Inflammatory macrophage (primary cell): Measurements from ENCODE around the gene SCN4B.

Experiments
- DNase-seq, 2 donors: peaks; one replicate each; pipeline ENCODE4 v3.0.0-alpha.2; 2020 to 2022

The SCN4B gene

GRCh38 chr11:118098996-118099837 is 53.4 kb downstream of the SCN4B start:
- DNase-seq, result no peak

DNA sequence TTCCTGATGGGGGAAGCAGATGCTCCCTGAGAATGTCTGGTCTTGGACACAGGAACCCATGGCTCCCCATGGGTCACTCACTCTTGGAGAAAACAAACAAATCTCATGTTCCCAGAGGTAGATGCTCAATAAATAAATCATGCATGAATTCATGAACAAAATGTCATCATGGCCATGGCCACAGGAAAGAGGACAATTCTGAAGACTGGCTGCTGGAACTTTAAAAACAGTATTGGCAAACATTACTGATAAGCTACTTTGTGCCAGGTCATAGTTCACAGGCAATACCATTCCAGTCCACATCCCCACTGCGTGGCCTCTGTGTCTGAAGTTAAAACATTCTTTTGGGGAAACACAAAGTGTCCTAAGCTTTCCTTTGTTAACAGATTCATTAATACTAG is 56.7 kb downstream of the SCN4B start:
- DNase-seq, result no peak

GRCh38 chr11:118095493-118095892 is 57.1 kb downstream of the SCN4B start:
- peak in 1 of 2 donors; percentile 40 for DNase-seq

DNA sequence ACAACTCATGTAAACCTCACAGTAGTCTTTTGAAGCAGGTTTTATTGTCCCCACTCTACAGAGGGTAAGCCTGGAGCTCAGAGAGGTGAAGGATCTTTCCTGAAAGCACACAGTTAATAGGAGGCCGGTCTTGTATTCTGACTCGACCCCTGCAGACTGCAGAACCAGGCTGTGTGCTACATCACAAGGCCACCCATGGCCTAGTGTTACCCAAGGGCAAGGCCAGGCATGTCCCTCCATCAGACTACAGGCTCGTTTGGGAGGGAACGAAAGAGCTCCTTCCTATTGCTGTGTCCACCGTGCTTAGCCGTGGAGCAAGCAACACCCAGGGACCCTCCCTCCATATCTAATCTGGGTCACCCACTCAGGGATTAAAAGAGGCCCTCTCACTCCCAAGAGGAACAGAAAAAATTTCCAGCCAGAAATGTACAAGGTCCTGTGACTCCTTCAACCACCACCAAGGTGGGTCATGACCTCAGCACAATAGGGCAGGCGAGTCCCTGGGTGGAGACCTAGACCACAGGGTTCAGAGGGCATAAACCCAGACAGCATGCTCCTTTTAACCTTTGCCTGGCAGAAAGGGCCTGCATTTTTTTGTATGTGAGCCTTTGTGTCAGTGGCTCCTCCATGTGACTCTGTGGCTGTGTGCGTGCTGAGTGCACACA is 59.6 kb downstream of the SCN4B start:
- DNase-seq, result no peak

DNA sequence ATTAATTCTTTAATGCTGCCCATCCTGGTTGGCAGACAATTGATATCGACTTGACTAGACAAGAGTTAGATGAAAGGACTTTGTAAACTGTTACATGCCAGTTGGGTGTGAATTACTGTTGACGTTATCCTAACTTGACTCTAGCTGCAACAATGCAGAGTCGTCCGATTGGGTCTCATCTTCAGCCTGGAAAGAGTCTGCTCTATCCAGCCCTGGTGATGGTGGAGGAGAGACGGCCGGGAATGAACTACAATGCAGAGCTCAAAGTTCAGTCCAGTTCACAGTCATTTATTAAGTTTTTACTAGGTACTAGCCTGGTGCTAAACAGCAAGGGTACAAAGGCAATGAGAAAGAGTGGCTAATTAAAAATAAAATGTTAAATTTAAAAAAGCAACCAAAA is 60.9 kb downstream of the SCN4B start:
- no peak for DNase-seq

DNA sequence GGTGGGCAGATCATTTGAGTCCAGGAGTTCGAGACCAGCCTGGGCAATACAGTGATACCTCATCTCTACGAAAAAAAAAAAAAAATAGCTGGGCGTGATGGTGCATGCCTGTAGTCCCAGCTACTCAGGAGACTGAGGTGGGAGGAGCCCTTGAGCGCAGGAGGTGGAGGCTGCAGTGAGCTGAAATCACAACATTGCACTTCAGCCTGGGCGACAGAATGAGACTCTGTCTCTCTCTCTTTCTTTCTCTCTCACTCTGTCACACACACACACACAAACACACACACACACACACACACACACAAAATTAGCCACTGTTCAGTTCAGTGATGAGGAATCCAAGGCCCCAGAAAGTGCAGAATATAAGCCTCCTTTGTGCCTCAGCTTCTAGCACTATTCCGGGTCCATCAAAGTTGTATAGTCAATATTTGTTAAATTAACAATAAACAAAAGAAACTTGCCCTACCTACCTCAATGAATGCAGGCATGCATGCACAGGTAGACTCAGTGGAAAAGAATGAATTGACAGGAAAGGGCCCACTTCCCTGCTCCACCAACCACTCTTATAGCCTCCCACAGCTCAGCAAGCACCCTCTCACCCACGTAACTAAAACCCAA is 62.0 kb downstream of the SCN4B start:
- no peak for DNase-seq

DNA sequence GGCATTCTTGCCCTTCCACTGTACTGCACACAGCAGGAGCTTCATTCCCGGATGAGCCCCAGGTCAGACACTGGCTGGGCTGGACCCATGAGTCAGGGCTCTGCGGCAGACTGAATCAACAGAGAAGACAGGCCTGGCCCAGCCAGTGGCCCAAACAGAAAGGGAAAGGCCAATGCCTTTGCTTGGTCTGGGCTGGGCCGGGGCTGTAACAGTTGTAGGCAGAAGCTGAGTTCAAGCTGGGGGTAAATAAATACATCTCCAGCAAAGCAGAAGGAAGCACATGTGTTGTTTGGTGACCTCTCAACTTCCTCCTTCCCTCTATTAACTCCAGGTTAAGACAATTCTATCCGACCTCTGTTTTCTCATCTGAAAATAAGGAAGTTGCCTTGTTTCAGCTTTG is 64.1 kb downstream of the SCN4B start:
- DNase-seq, result peak; percentile 30 to 75

- peak; percentile 5 to 11 for DNase-seq
These were observed 64.7 kb downstream of the SCN4B start for GRCh38 chr11:118087931-118088330.

GRCh38 chr11:118086913-118087768 is 65.5 kb downstream of the SCN4B start, which contains the start of gene SMIM35:
Gene SMIM35 (minus strand): TSS chr11:118086963. CDS start chr11:118086757, 206 bp downstream.
- no peak for DNase-seq

DNA sequence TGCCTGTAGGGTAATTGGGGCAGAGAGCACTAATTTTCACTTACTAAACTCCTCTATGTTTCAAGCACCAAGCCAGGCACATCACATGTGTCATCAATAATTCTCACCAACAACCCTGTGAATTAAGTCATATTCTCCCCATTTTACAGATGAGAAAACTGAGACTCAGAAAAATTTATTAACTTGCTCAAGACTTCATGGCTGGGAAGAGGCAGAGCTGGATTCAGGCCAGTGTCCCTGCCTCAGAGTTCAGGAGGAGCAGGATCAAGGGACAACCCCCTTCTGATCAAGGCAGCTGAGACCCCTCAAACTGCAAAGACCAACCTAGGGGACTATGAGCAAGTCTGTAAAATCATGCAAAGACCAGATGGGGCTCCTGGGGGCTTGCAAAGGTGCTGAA is 68.0 kb downstream of the SCN4B start:
- DNase-seq, result no peak

- peak; percentile 89 for DNase-seq
These were observed 68.4 kb downstream of the SCN4B start for GRCh38 chr11:118084247-118084646.
